HG02678 (cell line): Measurements from ENCODE around the gene EDA.
"Not testable (repeated sequence)": the region's sequence is repeated elsewhere in the genome, so short reads cannot be mapped to it uniquely, and the experiment has no call there.

ENCODE experiments used
- ATAC-seq: cut with Tn5 transposase; IDR thresholded peaks from one replicate; pipeline ENCODE4 v1.9.1; 2021; ENCODE audit warnings: mild to moderate bottlenecking, moderate library complexity; ENCODE audit not compliant: unreplicated experiment

Gene EDA

GRCh38 chrX:69948276-69948797 lies 332.4 kb downstream of the EDA start:
- no peak for ATAC-seq

- ATAC-seq: no peak
Measured at GRCh38 chrX:69951753-69952152, 335.8 kb downstream of the EDA start.

GRCh38 chrX:69959712-69960111 lies 343.8 kb downstream of the EDA start:
- ATAC-seq: no peak

- no peak for ATAC-seq
Measured at GRCh38 chrX:69961365-69962072, 345.6 kb downstream of the EDA start.

GRCh38 chrX:69968950-69969349 lies 353.0 kb downstream of the EDA start:
- no peak for ATAC-seq

- ATAC-seq: no peak
Measured at GRCh38 chrX:69969460-69969859, 353.5 kb downstream of the EDA start.

GRCh38 chrX:69987691-69988090 lies 371.8 kb downstream of the EDA start:
- no peak for ATAC-seq

- ATAC-seq: no peak
Measured at GRCh38 chrX:69988955-69989394, 373.1 kb downstream of the EDA start.

GRCh38 chrX:69991685-69992084 lies 375.8 kb downstream of the EDA start:
- no peak for ATAC-seq

GRCh38 chrX:69993494-69993893 lies 377.6 kb downstream of the EDA start:
- no peak for ATAC-seq

- ATAC-seq: no peak
Measured at GRCh38 chrX:69995362-69996112, 379.6 kb downstream of the EDA start.

GRCh38 chrX:69996113-69996468 lies 380.2 kb downstream of the EDA start:
- no peak for ATAC-seq

GRCh38 chrX:69998299-69998698 lies 382.4 kb downstream of the EDA start:
- ATAC-seq: not testable (repeated sequence)

- no peak for ATAC-seq
Measured at GRCh38 chrX:70001269-70001668, 385.4 kb downstream of the EDA start.

GRCh38 chrX:70001708-70002341 lies 385.9 kb downstream of the EDA start:
- no peak for ATAC-seq

- no peak for ATAC-seq
Measured at GRCh38 chrX:70007946-70008345, 392.0 kb downstream of the EDA start.

- no peak for ATAC-seq
Measured at GRCh38 chrX:70009049-70009448, 393.1 kb downstream of the EDA start.

GRCh38 chrX:70009970-70010369 lies 394.1 kb downstream of the EDA start:
- ATAC-seq: no peak

GRCh38 chrX:70012756-70013155 lies 396.8 kb downstream of the EDA start:
- ATAC-seq: no peak

GRCh38 chrX:70013466-70014381 lies 397.8 kb downstream of the EDA start:
- ATAC-seq: no peak

GRCh38 chrX:70016513-70016912 lies 400.6 kb downstream of the EDA start:
- ATAC-seq: no peak
